GM12872 (cell line): ENCODE results near the gene MTUS2.

Experiments used
- TF ChIP-seq, protein P1 (sequence below): IDR thresholded peaks from 3 replicates; pipeline ENCODE4 v1.5.1; 2011; ENCODE audit warnings: low read depth, mild to moderate bottlenecking, low read length, moderate library complexity; ENCODE audit not compliant: insufficient read depth

MTUS2 gene

GRCh38 chr13:29448174-29448573 lies 628.0 kb downstream of the MTUS2 start:
- TF ChIP-seq, protein P1, sequence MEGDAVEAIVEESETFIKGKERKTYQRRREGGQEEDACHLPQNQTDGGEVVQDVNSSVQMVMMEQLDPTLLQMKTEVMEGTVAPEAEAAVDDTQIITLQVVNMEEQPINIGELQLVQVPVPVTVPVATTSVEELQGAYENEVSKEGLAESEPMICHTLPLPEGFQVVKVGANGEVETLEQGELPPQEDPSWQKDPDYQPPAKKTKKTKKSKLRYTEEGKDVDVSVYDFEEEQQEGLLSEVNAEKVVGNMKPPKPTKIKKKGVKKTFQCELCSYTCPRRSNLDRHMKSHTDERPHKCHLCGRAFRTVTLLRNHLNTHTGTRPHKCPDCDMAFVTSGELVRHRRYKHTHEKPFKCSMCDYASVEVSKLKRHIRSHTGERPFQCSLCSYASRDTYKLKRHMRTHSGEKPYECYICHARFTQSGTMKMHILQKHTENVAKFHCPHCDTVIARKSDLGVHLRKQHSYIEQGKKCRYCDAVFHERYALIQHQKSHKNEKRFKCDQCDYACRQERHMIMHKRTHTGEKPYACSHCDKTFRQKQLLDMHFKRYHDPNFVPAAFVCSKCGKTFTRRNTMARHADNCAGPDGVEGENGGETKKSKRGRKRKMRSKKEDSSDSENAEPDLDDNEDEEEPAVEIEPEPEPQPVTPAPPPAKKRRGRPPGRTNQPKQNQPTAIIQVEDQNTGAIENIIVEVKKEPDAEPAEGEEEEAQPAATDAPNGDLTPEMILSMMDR = no peak

GRCh38 chr13:29449726-29450125 lies 629.6 kb downstream of the MTUS2 start:
- TF ChIP-seq, protein P1 = no peak

DNA sequence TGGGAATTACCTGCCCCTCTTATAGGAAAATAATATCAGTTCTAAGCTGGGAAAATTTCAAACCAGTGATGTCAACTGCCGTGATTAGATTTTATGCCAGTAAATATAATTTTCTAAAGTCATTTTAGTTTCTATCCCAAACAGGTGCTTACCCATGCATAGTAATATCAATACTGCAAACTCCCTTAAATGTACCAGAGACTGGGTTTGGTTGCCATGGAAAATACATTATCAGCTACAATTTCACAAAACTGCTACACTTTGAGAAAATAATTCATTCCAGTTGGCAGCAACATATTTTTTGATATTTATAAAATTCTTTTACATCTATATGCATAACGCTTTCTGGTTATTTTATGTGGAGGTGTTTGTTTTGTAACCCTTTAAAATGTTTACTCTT lies 631.8 kb downstream of the MTUS2 start:
- TF ChIP-seq, protein P1 = no peak

DNA sequence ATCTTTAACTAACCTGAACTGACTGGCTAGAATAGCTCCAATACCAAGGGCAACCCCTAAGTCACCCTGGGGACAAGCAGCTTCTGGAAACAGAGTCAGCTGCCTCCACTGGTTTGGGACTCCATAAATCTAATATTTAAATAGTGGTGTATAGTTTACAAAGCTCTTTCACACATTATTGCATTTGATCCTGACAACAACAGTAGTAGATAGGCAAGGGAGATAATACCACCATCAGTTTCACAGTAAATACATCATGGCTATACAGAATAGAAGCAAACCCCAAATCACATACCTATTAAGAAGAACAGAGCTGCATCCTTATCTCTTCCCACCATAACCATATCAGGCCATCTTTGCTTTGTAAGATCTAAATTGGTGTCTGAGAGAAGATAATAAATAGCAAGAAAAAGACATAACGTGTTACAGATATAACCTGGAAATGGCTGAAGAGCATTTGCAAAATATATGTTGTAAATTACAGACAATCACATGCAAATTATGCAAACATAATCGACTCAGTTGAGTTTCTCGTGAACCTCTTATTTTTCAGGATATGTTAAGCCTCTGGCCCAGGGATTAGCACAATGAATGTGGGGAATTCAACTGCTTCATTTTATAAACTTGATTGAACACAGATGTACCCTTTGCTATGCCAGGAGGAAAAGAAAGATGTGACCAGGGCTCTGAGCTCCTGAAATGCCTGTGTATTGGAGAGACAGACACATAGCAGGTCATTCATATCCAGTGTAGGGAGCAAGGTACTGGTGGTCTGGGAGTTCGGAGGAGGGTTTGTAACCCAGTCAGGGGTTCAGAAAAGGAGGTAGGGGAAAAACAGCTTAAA lies 632.9 kb downstream of the MTUS2 start:
- TF ChIP-seq, protein P1 = no peak

DNA sequence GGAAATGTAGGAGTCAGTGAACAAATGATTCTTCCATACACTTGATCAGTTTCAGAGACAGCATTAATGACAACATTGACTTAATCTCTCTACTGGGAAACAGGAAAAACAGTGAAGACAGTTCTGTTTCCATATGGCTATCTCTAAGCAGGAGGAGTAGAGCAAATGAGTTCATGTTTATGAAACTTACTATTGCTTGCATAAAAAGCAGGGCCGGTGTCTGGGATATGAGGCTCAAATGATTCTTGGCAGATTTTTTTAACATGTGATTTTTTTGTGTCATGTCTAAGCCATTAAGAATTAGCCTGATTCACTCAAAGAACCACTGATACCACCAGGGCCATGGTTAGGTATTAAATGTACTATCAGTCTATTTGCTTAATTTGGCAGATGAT lies 633.5 kb downstream of the MTUS2 start:
- TF ChIP-seq, protein P1 = no peak

- TF ChIP-seq, protein P1 = peak; percentile 81
Observed at GRCh38 chr13:29454931-29455481, 634.9 kb downstream of the MTUS2 start.

GRCh38 chr13:29456419-29456818 lies 636.3 kb downstream of the MTUS2 start:
- TF ChIP-seq, protein P1 = no peak
